ENCODE measurements around the gene CCDC68. TPM values are rescaled to one million over a fixed set of nuclear protein-coding genes. Genes with fewer than 3 reads are reported as not detected.

CCDC68 gene, protein sequence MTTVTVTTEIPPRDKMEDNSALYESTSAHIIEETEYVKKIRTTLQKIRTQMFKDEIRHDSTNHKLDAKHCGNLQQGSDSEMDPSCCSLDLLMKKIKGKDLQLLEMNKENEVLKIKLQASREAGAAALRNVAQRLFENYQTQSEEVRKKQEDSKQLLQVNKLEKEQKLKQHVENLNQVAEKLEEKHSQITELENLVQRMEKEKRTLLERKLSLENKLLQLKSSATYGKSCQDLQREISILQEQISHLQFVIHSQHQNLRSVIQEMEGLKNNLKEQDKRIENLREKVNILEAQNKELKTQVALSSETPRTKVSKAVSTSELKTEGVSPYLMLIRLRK
- total RNA-seq: not detected

DNA sequence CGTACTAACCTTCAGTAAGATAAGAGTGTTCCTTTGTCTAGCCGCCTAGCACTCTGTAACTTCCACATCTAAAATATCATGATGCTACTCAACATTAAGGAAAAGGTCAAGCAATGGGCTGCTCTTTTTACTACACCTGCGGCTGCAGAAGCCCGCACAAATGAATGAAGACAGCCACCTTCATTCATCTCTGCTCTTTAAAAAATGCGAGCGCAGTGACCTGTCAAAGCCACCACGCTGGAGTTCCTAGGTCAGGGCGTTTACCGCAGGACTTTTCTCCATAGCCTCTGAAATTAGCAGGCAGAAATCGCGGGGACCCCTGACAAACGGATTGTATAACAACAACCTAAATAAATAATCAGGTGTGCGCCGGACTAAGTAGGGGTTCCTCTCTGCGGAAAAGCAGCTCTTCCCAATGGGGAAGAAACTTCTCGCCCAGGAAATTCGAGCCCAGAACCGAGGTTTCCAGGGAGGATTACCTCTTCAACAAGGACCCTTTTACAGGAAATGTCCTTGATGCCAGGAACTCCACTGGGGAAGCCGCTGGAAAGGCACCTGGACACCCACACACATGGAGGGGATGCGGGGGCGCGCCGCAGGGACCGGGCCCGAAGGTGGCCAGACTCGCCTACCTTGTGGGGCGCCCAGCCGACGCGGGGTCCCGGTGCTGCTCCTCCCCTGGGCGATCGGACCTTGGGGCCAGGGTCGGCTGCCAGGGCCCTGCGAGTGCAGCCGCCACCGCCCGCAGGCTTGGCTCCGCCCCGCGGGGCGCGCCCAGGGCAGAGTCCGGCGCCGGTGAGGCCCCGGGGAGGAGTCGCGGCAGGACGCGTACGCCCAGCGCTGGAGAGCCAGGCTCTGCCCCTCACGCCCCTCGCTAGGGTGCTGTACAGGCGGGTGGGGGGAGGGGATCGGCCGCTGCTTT lies at the start of gene CCDC68:
TSS of gene CCDC68 (minus strand) at position 758 of the 922 bp plus-strand sequence. CDS start 16,670 bp downstream, outside the sequence.
- Mint-ChIP-seq H3K36me3 (ENCODE audit: insufficient read depth) (no peaks in the 10 kb centered on the region), H3K4me3 (no peak within 1 kb of the TSS), H3K4me1 (ENCODE audit: low read depth) (no peaks in the 10 kb centered on the region), H3K27me3 (ENCODE audit: low read depth) (peaks cover 33% of the 10 kb centered on the region), H3K9me3 (no peaks in the 10 kb centered on the region)
- peak; percentile 30 to 32 for ATAC-seq
- DNase-seq: no peak

DNA sequence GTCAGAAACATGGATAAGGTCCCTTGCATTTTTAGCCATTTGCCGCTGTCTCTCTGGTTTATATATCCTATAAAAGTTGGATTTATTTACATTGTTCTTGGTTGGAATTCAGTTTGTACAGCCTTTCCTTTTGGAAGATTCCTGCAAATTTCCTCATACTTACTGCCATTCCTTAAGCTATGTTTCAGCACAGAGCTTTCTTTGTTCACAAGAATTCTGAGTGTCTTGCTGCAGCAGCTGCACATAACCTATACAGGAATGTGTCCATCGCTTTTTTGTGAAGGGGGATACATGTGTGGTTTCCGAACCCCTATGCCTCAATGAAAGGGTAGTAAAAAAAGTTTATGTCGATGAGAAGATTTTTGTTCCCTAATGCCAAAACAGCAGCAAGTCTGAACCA lies 48.3 kb upstream of the CCDC68 start:
- H3K27me3 Mint-ChIP-seq (ENCODE audit: low read depth): peaks cover 3% of the 10 kb centered on the region
- H3K4me3 Mint-ChIP-seq: no peak overlapping the region
- DNase-seq: no peak
- H3K36me3 Mint-ChIP-seq (ENCODE audit: insufficient read depth): no peaks in the 10 kb centered on the region
- H3K4me1 Mint-ChIP-seq (ENCODE audit: low read depth): no peaks in the 10 kb centered on the region
- ATAC-seq: no peak
- no peaks in the 10 kb centered on the region for H3K9me3 Mint-ChIP-seq

DNA sequence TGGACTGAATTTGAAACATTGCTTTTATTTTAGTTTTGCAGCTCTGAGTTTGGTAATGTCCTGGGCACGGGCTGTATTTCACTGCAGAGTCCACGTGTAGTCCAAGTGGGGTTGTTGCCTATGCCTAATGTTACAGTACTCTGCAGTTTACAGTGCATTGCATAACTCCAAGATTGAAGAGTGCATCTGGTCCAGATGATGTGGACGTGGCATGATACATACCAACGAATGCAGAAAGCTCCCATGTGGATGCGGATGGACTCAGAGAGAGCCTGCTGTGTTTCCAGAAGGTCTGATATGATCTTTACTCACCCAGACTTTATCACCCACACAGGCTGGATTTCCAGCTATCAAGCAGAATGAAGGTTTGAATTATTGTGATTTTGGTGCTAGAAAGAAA lies 44.4 kb upstream of the CCDC68 start:
- Mint-ChIP-seq H3K27me3 (ENCODE audit: low read depth) (no peaks in the 10 kb centered on the region), H3K4me3 (no peak overlapping the region), H3K9me3 (no peaks in the 10 kb centered on the region), H3K4me1 (ENCODE audit: low read depth) (no peaks in the 10 kb centered on the region), H3K36me3 (ENCODE audit: insufficient read depth) (no peaks in the 10 kb centered on the region)
- ATAC-seq (no peak), DNase-seq (no peak)

DNA sequence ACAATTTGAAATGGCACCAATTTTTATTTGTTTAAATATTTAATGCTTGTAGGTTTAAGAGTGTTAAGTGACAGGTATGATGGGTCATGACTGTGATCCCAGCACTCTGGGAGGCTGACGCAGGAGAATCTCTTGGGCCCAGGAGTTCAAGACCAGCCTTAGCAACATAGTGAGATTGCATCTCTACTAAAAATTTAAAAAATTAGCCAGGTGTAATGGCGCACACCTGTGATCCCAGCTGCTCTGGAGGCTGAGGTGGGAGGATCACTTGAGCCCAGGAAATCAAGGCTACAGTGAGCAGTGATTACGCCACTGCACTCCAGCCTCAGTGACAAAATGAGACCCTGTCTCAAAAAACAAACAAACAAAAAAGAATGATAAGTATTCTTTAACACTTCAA lies 43.0 kb upstream of the CCDC68 start:
- Mint-ChIP-seq H3K9me3 (no peaks in the 10 kb centered on the region), H3K4me3 (no peak overlapping the region), H3K36me3 (ENCODE audit: insufficient read depth) (no peaks in the 10 kb centered on the region), H3K27me3 (ENCODE audit: low read depth) (peaks cover 2% of the 10 kb centered on the region), H3K4me1 (ENCODE audit: low read depth) (no peaks in the 10 kb centered on the region)
- DNase-seq (no peak), ATAC-seq (no peak)

DNA sequence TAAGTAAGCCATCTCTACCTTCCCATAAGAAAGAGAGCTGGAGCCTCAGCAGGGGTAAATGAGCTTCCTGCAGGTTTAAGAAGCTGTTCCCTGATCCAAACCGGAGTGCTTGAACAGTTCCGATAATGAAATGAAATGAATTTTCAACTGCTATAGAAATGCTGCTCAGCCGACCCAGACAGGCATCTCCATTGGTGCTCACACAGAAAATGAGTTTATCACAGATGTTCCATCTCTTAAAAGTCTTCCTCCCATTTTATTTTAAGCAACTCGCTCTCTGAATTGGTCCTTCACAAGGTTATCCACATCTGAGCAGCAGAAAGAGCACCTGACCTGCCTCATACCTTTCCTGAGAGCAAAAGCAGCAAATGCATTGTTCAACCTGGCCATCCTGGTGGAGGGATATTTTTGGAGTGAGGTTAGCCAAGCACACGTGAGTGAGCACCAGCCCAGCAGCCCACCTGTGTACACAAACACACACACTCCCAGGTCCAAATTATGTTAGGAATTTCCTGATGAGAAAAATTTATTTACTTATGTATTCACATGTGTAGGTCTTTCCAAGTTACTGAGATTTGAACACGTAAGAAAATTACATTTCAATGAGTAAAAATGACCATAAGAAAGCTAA lies 42.2 kb upstream of the CCDC68 start:
- peaks cover 2% of the 10 kb centered on the region for H3K27me3 Mint-ChIP-seq (ENCODE audit: low read depth)
- no peaks in the 10 kb centered on the region for H3K36me3 Mint-ChIP-seq (ENCODE audit: insufficient read depth)
- no peaks in the 10 kb centered on the region for H3K9me3 Mint-ChIP-seq
- no peak for DNase-seq
- ATAC-seq: no peak
- no peaks in the 10 kb centered on the region for H3K4me1 Mint-ChIP-seq (ENCODE audit: low read depth)
- no peak overlapping the region for H3K4me3 Mint-ChIP-seq

DNA sequence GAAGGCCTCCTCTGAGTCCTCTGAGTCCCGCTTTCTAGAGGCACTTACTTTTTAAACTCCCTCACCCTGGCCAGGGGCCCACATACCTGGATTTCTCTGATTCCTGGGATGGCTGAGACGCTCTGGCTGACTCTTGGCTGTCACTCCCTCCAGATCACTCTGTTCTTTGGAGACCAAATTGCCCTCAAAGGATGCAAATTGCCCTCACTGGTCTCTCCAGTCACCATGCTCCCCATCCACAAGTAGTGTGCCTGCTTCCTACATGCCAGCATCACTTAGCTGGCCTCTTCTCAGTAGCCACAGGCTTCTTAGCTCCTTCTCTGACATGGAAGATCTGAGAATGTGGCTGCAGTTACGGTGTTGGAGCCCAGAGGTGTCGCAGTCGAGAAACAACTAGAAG lies 41.3 kb upstream of the CCDC68 start:
- Mint-ChIP-seq H3K4me1 (ENCODE audit: low read depth) (no peaks in the 10 kb centered on the region), H3K27me3 (ENCODE audit: low read depth) (peaks cover 2% of the 10 kb centered on the region), H3K4me3 (no peak overlapping the region), H3K36me3 (ENCODE audit: insufficient read depth) (no peaks in the 10 kb centered on the region), H3K9me3 (no peaks in the 10 kb centered on the region)
- no peak for DNase-seq
- no peak for ATAC-seq

DNA sequence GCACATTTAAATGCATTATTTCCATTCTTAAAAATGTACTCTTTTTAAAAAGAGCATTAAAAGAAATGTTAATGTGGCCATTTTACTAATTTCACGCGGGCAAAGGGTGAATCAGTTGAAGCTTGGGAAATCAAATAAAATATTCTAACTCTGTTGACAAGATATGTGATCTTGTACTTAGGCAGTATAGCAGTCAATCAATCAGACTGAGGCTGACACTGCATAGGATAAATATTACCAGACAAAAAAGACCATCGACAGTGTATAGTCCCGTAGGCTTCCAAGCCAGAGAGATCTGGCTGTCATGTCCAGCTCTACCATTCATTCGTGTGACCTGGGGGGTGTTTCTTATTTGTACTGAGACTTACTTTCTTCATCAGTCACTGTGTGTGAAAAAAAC lies 39.8 kb upstream of the CCDC68 start:
- ATAC-seq: no peak
- H3K27me3 Mint-ChIP-seq (ENCODE audit: low read depth): peaks cover 2% of the 10 kb centered on the region
- no peak overlapping the region for H3K4me3 Mint-ChIP-seq
- no peaks in the 10 kb centered on the region for H3K4me1 Mint-ChIP-seq (ENCODE audit: low read depth)
- H3K9me3 Mint-ChIP-seq: no peaks in the 10 kb centered on the region
- H3K36me3 Mint-ChIP-seq (ENCODE audit: insufficient read depth): no peaks in the 10 kb centered on the region
- DNase-seq: no peak

DNA sequence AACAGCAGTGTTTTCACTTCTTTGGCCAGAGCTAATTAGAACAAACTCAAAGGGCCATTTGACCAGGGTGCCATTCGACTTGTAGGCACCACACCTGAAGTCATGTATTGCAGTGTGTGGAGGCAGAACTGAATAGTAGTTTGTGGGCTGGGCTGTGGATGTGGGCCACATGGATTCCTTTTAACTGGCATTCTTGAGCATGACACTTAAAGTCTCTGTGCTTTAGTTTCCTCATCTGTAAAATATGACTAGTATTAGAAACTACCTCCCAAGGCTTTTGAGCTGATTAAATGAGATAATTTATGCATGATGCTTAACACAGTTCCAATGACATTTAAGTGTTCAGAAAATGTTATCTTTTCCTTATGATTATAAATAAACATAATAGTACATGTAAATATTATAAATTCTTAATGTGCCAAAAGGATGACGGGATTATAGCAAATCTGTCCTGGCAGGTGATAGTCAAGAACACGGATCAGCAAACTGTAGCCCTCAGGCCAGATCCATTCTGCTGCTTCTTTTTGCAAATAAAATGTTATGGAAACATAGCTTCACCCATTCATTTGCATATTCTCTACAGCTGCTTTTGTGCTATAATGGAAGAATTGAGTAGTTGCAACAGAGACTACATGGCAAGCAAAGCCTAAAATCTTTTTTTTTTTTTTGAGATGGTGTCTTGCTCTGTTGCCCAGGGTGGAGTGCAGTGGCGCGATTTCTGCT lies 36.3 kb upstream of the CCDC68 start:
- no peaks in the 10 kb centered on the region for H3K9me3 Mint-ChIP-seq
- H3K27me3 Mint-ChIP-seq (ENCODE audit: low read depth): peaks cover 2% of the 10 kb centered on the region
- no peaks in the 10 kb centered on the region for H3K4me1 Mint-ChIP-seq (ENCODE audit: low read depth)
- no peak for ATAC-seq
- DNase-seq: no peak
- H3K36me3 Mint-ChIP-seq (ENCODE audit: insufficient read depth): no peaks in the 10 kb centered on the region
- H3K4me3 Mint-ChIP-seq: no peak overlapping the region

DNA sequence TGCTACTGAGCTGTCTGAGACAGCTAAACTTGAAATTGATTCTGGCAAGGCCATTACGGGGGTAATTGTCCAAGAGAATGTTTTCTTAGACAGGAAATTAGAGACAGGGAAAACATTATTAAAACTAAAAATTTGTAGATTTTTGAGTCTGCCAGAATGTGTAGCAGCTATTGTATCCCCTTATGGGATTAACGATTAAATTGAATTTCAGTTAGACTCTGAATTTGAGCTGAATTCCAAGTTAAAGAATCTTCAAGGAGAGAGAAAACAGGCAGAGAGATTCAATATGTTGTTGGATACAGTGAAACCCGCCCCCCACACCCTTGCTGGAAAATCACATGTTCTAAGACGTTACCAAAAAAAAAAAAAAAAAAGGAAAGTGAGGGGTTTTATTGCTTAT lies 32.7 kb upstream of the CCDC68 start:
- Mint-ChIP-seq H3K9me3 (no peaks in the 10 kb centered on the region), H3K4me1 (ENCODE audit: low read depth) (no peaks in the 10 kb centered on the region)

DNA sequence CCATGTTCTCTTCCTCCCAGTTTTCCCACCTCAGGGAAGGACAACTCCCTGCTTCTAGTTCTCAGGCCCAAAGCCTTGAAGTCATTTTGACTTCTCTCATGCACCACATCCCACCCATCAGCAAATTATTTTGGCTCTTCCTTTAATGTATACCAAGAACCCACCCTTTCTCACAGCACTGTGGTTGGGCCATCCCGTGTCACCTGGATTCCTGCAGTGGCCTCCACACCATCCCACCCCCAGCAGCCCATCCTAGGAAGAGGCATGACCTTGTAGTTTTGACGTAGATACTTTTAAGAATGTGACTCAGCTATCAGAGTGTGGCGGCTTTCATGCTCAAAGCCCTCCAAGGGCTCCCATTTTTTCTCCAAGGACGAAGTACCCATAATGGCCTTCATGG lies 25.6 kb upstream of the CCDC68 start:
- DNase-seq: no peak
- Mint-ChIP-seq H3K27me3 (ENCODE audit: low read depth) (peaks cover 3% of the 10 kb centered on the region), H3K4me1 (ENCODE audit: low read depth) (no peaks in the 10 kb centered on the region), H3K36me3 (ENCODE audit: insufficient read depth) (no peaks in the 10 kb centered on the region), H3K9me3 (no peaks in the 10 kb centered on the region), H3K4me3 (no peak overlapping the region)
- no peak for ATAC-seq

More for the DNA sequence above, 32.7 kb upstream of the CCDC68 start:
- Mint-ChIP-seq H3K4me3 (no peak overlapping the region), H3K27me3 (ENCODE audit: low read depth) (no peaks in the 10 kb centered on the region), H3K36me3 (ENCODE audit: insufficient read depth) (no peaks in the 10 kb centered on the region)
- no peak for DNase-seq
- no peak for ATAC-seq

DNA sequence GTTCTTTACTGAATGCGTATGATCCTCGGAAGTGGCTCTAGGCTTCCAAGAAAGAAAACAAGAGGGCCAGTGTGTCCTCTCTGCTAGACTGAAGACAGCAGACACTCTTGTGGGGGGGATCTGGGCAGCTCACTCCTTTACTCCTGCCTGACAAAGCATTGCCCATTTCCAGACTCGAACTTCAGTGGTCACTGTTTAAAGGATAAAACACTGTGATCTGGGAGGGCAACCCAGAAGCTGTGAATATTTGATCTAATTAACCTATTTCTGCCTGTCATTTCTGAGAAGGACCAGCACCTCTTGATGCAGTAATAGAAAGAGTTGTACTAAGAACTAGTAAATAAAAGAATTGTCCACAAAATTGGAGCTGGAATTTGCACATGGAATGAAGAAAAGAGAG lies 24.5 kb upstream of the CCDC68 start:
- H3K36me3 Mint-ChIP-seq (ENCODE audit: insufficient read depth): no peaks in the 10 kb centered on the region
- H3K4me1 Mint-ChIP-seq (ENCODE audit: low read depth): no peaks in the 10 kb centered on the region
- ATAC-seq: no peak
- H3K9me3 Mint-ChIP-seq: no peaks in the 10 kb centered on the region
- peaks cover 3% of the 10 kb centered on the region for H3K27me3 Mint-ChIP-seq (ENCODE audit: low read depth)
- H3K4me3 Mint-ChIP-seq: no peak overlapping the region
- DNase-seq: no peak

DNA sequence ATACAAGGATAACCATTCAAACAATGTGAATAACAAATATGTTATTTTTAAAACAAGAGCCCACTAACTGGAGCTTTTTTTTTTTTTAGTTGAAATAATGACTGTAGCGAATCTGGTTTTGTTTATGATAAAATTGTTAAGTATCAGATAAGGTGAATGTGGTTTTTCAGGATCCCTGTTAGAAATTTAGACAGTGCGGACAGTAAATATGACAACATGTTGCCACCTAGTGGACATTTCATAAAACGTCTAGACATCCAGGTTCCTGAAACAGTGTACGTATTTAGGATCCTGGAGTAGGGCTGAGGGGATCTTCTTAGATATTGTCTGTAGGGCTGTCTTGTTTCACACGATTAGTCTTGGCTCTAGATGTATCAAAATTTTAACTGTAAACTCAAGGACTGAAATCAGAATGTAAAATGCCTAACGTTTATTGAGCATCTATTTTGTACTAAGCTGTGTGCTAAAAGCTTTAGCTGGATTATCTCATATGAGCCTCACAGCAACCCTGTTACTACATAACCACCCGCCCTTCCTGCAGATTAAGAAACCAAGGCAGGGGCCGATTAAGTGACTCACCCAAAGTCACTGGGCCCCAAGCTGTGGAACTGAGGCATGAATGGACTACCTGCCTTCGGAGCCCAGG lies 23.9 kb upstream of the CCDC68 start:
- DNase-seq (no peak), ATAC-seq (peak; percentile 52 to 57)
- Mint-ChIP-seq H3K9me3 (no peaks in the 10 kb centered on the region), H3K36me3 (ENCODE audit: insufficient read depth) (no peaks in the 10 kb centered on the region), H3K27me3 (ENCODE audit: low read depth) (peaks cover 3% of the 10 kb centered on the region), H3K4me3 (no peak overlapping the region), H3K4me1 (ENCODE audit: low read depth) (no peaks in the 10 kb centered on the region)

DNA sequence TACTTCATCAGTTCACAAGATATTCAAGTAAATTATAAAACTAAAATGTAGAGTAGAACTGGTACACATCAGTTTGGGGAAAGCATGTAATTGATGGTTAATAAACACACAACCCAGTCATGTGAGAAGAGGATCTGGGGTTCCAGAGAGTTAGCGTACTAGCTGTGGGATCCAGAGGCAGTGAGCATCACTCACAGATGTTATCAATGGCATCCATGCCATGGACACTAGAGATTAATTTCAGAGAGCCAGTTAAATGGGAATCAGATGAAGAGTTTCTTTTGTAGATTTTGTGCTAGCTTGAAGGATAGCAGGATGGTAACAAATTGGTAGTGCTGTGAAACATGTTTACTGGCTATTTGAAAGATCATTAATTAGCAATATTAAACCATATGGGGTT lies 21.8 kb upstream of the CCDC68 start:
- Mint-ChIP-seq H3K4me1 (ENCODE audit: low read depth) (no peaks in the 10 kb centered on the region), H3K9me3 (no peaks in the 10 kb centered on the region), H3K36me3 (ENCODE audit: insufficient read depth) (no peaks in the 10 kb centered on the region), H3K27me3 (ENCODE audit: low read depth) (peaks cover 3% of the 10 kb centered on the region), H3K4me3 (no peak overlapping the region)
- no peak for ATAC-seq
- DNase-seq: no peak

DNA sequence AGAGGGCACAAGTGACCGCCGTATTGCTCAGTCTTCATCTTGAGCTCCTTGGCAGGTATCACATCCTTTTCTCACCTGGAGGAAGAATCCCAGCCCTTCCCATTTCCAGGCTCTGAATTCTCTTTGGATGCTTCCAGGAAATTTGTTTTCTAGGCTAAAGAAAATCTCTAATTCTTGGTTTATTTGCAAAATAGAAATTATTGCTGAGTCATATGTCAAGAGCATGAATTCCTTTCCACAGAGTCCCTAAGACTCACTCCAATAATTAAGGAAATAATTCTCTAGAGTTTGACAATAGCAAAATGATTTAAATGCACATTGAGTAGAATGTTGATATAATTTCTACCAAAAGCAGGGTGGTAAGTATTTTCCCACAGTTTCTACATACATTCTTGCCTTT lies 16.3 kb upstream of the CCDC68 start:
- Mint-ChIP-seq H3K27me3 (ENCODE audit: low read depth) (peaks cover 2% of the 10 kb centered on the region), H3K9me3 (no peaks in the 10 kb centered on the region), H3K4me1 (ENCODE audit: low read depth) (no peaks in the 10 kb centered on the region), H3K36me3 (ENCODE audit: insufficient read depth) (no peaks in the 10 kb centered on the region), H3K4me3 (no peak overlapping the region)
- ATAC-seq: no peak
- no peak for DNase-seq

Measured in activated T-cell treated with anti-CD3 and anti-CD28 coated beads, Interleukin-2, amount 50 U/mL, for 4 hours (primary cell).